NCI-H2107 (cell line): ENCODE results near the gene NUBPL.

Experiments
- DNase-seq: peaks from one replicate; lab custom pipeline; 2025; lab: John Stamatoyannopoulos, UW

Gene NUBPL

GRCh38 chr14:31561155-31561846 is at the start of gene NUBPL:
TSS of gene NUBPL (plus strand) at chr14:31561404. CDS start at chr14:31561440, 36 bp downstream.
- DNase-seq = peak; percentile 94

GRCh38 chr14:31527087-31527486 is 34.1 kb upstream of the NUBPL start:
- no peak for DNase-seq

- no peak for DNase-seq
Measured at GRCh38 chr14:31527546-31527945, 33.7 kb upstream of the NUBPL start.

GRCh38 chr14:31529053-31529452 is 32.2 kb upstream of the NUBPL start:
- no peak for DNase-seq

- DNase-seq = no peak
Measured at GRCh38 chr14:31530136-31530535, 31.1 kb upstream of the NUBPL start.

- no peak for DNase-seq
Measured at GRCh38 chr14:31536201-31536960, 24.8 kb upstream of the NUBPL start.

- peak; percentile 30 for DNase-seq
Measured at GRCh38 chr14:31541702-31542101, 19.5 kb upstream of the NUBPL start.

- DNase-seq = no peak
Measured at GRCh38 chr14:31543969-31544799, 17.0 kb upstream of the NUBPL start.

- DNase-seq = no peak
Measured at GRCh38 chr14:31544816-31545215, 16.4 kb upstream of the NUBPL start.

GRCh38 chr14:31545328-31545727 is 15.9 kb upstream of the NUBPL start:
- DNase-seq = no peak

- DNase-seq = no peak
Measured at GRCh38 chr14:31549817-31550216, 11.4 kb upstream of the NUBPL start.

GRCh38 chr14:31550589-31550988 is 10.6 kb upstream of the NUBPL start:
- DNase-seq = no peak

GRCh38 chr14:31556191-31556590 is 5.0 kb upstream of the NUBPL start:
- DNase-seq = no peak

- DNase-seq = no peak
Measured at GRCh38 chr14:31559939-31560338, 1.3 kb upstream of the NUBPL start.

GRCh38 chr14:31560759-31561154 is 447 bp upstream of the NUBPL start:
- DNase-seq = no peak

- DNase-seq = no peak
Measured at GRCh38 chr14:31564194-31564593, 3.0 kb downstream of the NUBPL start.

GRCh38 chr14:31566456-31566855 is 5.3 kb downstream of the NUBPL start:
- no peak for DNase-seq

- DNase-seq = no peak
Measured at GRCh38 chr14:31567655-31568054, 6.5 kb downstream of the NUBPL start.

GRCh38 chr14:31568161-31568560 is 7.0 kb downstream of the NUBPL start:
- DNase-seq = no peak

- no peak for DNase-seq
Measured at GRCh38 chr14:31568671-31569070, 7.5 kb downstream of the NUBPL start.

GRCh38 chr14:31572955-31573354 is 11.8 kb downstream of the NUBPL start:
- no peak for DNase-seq

GRCh38 chr14:31576949-31577348 is 15.7 kb downstream of the NUBPL start:
- DNase-seq = no peak

- no peak for DNase-seq
Measured at GRCh38 chr14:31578266-31578665, 17.1 kb downstream of the NUBPL start.
